Activated T-helper 1 cell treated with anti-CD3 and anti-CD28 coated beads, Interleukin-2, amount 50 U/mL, for 16 hours (primary cell): ENCODE measurements around the gene DOP1B.

Experiments used
- DNase-seq, 2 donors: peaks; one replicate each; pipeline ENCODE4 v3.0.0-alpha.2; 2020; ENCODE audit warnings: low read depth in 1 of 2, low spot score in 1 of 2

Gene DOP1B

GRCh38 chr21:36200081-36200561 is 43.5 kb downstream of the DOP1B start:
- no peak for DNase-seq

GRCh38 chr21:36202726-36203602 is 46.3 kb downstream of the DOP1B start:
- no peak for DNase-seq

GRCh38 chr21:36203603-36203889 is 46.9 kb downstream of the DOP1B start:
- no peak for DNase-seq

GRCh38 chr21:36204980-36205379 is 48.4 kb downstream of the DOP1B start:
- DNase-seq: no peak

- no peak for DNase-seq
Measured at GRCh38 chr21:36205962-36206361, 49.3 kb downstream of the DOP1B start.
